Inferior parietal cortex (tissue), 1 donor: Measurements from ENCODE around the gene ATG5.

ENCODE experiments used
- DNase-seq: peaks from one replicate; pipeline ENCODE4 v3.0.0-alpha.2; 2016; ENCODE audit errors: extremely low spot score

ATG5 gene

GRCh38 chr6:106223300-106223930, 102.1 kb downstream of the ATG5 start:
- peak; percentile 78 for DNase-seq

- DNase-seq, result no peak
Observed at GRCh38 chr6:106220485-106220884, 105.1 kb downstream of the ATG5 start.

- DNase-seq, result no peak
Observed at GRCh38 chr6:106216527-106216926, 109.0 kb downstream of the ATG5 start.

GRCh38 chr6:106215608-106216007, 110.0 kb downstream of the ATG5 start:
- no peak for DNase-seq

GRCh38 chr6:106214531-106214930, 111.0 kb downstream of the ATG5 start:
- no peak for DNase-seq

- no peak for DNase-seq
Observed at GRCh38 chr6:106213660-106214289, 111.8 kb downstream of the ATG5 start.

GRCh38 chr6:106212576-106212975, 113.0 kb downstream of the ATG5 start:
- no peak for DNase-seq

- no peak for DNase-seq
Observed at GRCh38 chr6:106206905-106207304, 118.7 kb downstream of the ATG5 start.

GRCh38 chr6:106204961-106205360, 120.6 kb downstream of the ATG5 start:
- no peak for DNase-seq

GRCh38 chr6:106199998-106200397, 125.6 kb downstream of the ATG5 start:
- DNase-seq, result no peak

- DNase-seq, result no peak
Observed at GRCh38 chr6:106199331-106199730, 126.2 kb downstream of the ATG5 start.

GRCh38 chr6:106197441-106197840, 128.1 kb downstream of the ATG5 start:
- no peak for DNase-seq

- no peak for DNase-seq
Observed at GRCh38 chr6:106194949-106195921, 130.3 kb downstream of the ATG5 start.

GRCh38 chr6:106192824-106193223, 132.7 kb downstream of the ATG5 start:
- no peak for DNase-seq

- DNase-seq, result no peak
Observed at GRCh38 chr6:106188104-106188794, 137.3 kb downstream of the ATG5 start.

- no peak for DNase-seq
Observed at GRCh38 chr6:106187424-106187982, 138.1 kb downstream of the ATG5 start.

- no peak for DNase-seq
Observed at GRCh38 chr6:106186714-106187113, 138.8 kb downstream of the ATG5 start.

GRCh38 chr6:106186172-106186571, 139.4 kb downstream of the ATG5 start:
- no peak for DNase-seq

GRCh38 chr6:106185615-106186014, 139.9 kb downstream of the ATG5 start:
- no peak for DNase-seq

- DNase-seq, result no peak
Observed at GRCh38 chr6:106184629-106185028, 140.9 kb downstream of the ATG5 start.

GRCh38 chr6:106183430-106183829, 142.1 kb downstream of the ATG5 start:
- DNase-seq, result no peak

- no peak for DNase-seq
Observed at GRCh38 chr6:106182455-106182854, 143.1 kb downstream of the ATG5 start.
